HG03469 (cell line): ENCODE measurements around the gene SLC25A51.

Experiments used
- ATAC-seq: cut with Tn5 transposase; IDR thresholded peaks from one replicate; pipeline ENCODE4 v1.9.1; 2021; ENCODE audit warnings: mild to moderate bottlenecking, moderate library complexity, moderate number of reproducible peaks; ENCODE audit not compliant: unreplicated experiment

SLC25A51 gene

GRCh38 chr9:37938121-37938891 is 34.4 kb upstream of the SLC25A51 start:
- no peak for ATAC-seq

- ATAC-seq: no peak
Measured at GRCh38 chr9:37937366-37937765, 33.4 kb upstream of the SLC25A51 start.

GRCh38 chr9:37936965-37937364 is 33.0 kb upstream of the SLC25A51 start:
- no peak for ATAC-seq

GRCh38 chr9:37936376-37936775 is 32.4 kb upstream of the SLC25A51 start:
- ATAC-seq: no peak

GRCh38 chr9:37935096-37935495 is 31.2 kb upstream of the SLC25A51 start:
- no peak for ATAC-seq

GRCh38 chr9:37931592-37931991 is 27.7 kb upstream of the SLC25A51 start:
- ATAC-seq: no peak

GRCh38 chr9:37929441-37929895 is 25.5 kb upstream of the SLC25A51 start:
- no peak for ATAC-seq

- ATAC-seq: no peak
Measured at GRCh38 chr9:37928552-37929430, 24.9 kb upstream of the SLC25A51 start.

GRCh38 chr9:37927601-37928551 is 23.9 kb upstream of the SLC25A51 start:
- ATAC-seq: no peak

- no peak for ATAC-seq
Measured at GRCh38 chr9:37927132-37927531, 23.2 kb upstream of the SLC25A51 start.

- ATAC-seq: no peak
Measured at GRCh38 chr9:37926737-37927118, 22.8 kb upstream of the SLC25A51 start.

- no peak for ATAC-seq
Measured at GRCh38 chr9:37925786-37926736, 22.1 kb upstream of the SLC25A51 start.

GRCh38 chr9:37925006-37925405 is 21.1 kb upstream of the SLC25A51 start:
- ATAC-seq: no peak

GRCh38 chr9:37924538-37924937 is 20.6 kb upstream of the SLC25A51 start:
- ATAC-seq: no peak

GRCh38 chr9:37923796-37924427 is 20.0 kb upstream of the SLC25A51 start:
- ATAC-seq: no peak

- no peak for ATAC-seq
Measured at GRCh38 chr9:37923118-37923795, 19.3 kb upstream of the SLC25A51 start.

GRCh38 chr9:37922363-37923117 is 18.6 kb upstream of the SLC25A51 start:
- ATAC-seq: no peak
